DOHH2 (cell line): ENCODE measurements around the gene ACSM3.

ENCODE experiments used
- H3F3A ChIP-seq: fragments of 200-600 bp; sonication (generic), shearing (Covaris generic); 2 replicates; pipeline ENCODE4 v1.6.0; 2016; ENCODE audit warnings: antibody characterized with exemption, mild to moderate bottlenecking; ENCODE audit not compliant: control insufficient read depth, insufficient read depth
- H3K27ac ChIP-seq: fragments of 200-600 bp; sonication (generic); 2 replicates; pipeline ENCODE4 v1.5.1; 2014; ENCODE audit warnings: low read depth, mild to moderate bottlenecking, low read length, moderate library complexity
- H3K27me3 ChIP-seq: fragments of 200-600 bp; sonication (generic); 2 replicates; pipeline ENCODE4 v1.6.1; 2014; ENCODE audit warnings: mild to moderate bottlenecking, low read length, mixed read lengths; ENCODE audit not compliant: control insufficient read depth
- H3K36me3 ChIP-seq: fragments of 200-600 bp; sonication (generic); 2 replicates; pipeline ENCODE4 v1.6.1; 2014; ENCODE audit warnings: mild to moderate bottlenecking, low read length, moderate library complexity, mixed read lengths; ENCODE audit not compliant: control insufficient read depth
- H3K4me1 ChIP-seq: fragments of 200-600 bp; sonication (generic); 2 replicates; pipeline ENCODE4 v1.6.1; 2014; ENCODE audit warnings: mild to moderate bottlenecking, low read length, mixed read lengths; ENCODE audit not compliant: control insufficient read depth
- H3K4me2 ChIP-seq: fragments of 200-600 bp; sonication (generic); 2 replicates; pipeline ENCODE4 v1.6.0; 2014; ENCODE audit warnings: mild to moderate bottlenecking, low read length, moderate library complexity
- H3K4me3 ChIP-seq: fragments of 200-600 bp; sonication (generic); 2 replicates; pipeline ENCODE4 v1.5.1; 2014; ENCODE audit warnings: mild to moderate bottlenecking, low read length, mixed read lengths
- H3K79me2 ChIP-seq: fragments of 200-600 bp; sonication (generic); 2 replicates; pipeline ENCODE4 v1.6.1; 2014; ENCODE audit warnings: mild to moderate bottlenecking, low read length, mixed read lengths; ENCODE audit not compliant: control insufficient read depth
- H3K9me2 ChIP-seq: fragments of 200-600 bp; sonication (generic); replicated peaks from 2 replicates; pipeline ENCODE4 v1.6.1; 2014; ENCODE audit warnings: mild to moderate bottlenecking, low read length, mixed read lengths; ENCODE audit not compliant: control insufficient read depth
- H3K9me3 ChIP-seq: fragments of 200-600 bp; sonication (generic); 2 replicates; pipeline ENCODE4 v1.6.1; 2014; ENCODE audit warnings: antibody characterized with exemption, low read length, mixed read lengths; ENCODE audit not compliant: control insufficient read depth, insufficient read depth
- H4K20me1 ChIP-seq: fragments of 200-600 bp; sonication (generic); 2 replicates; pipeline ENCODE4 v1.6.0; 2014; ENCODE audit warnings: low read depth, mild to moderate bottlenecking, antibody characterized with exemption, low read length, moderate library complexity; ENCODE audit not compliant: control insufficient read depth, insufficient read depth
- CTCF ChIP-seq: fragments of 200-600 bp; sonication (generic); IDR thresholded peaks from one replicate; pipeline ENCODE4 v1.5.1; 2014; ENCODE audit warnings: antibody characterized with exemption, mild to moderate bottlenecking, low read depth, low read length; ENCODE audit not compliant: poor library complexity, severe bottlenecking
- EZH2phosphoT487 ChIP-seq: fragments of 200-600 bp; sonication (generic); IDR thresholded peaks from 2 replicates; pipeline ENCODE4 v1.6.1; 2017; ENCODE audit warnings: borderline replicate concordance, mild to moderate bottlenecking, antibody characterized with exemption, low read length, moderate library complexity, mixed read lengths

The ACSM3 gene

GRCh38 chr16:20807862-20808261 lies 44.0 kb downstream of the ACSM3 start:
- peaks cover 3% of the 10 kb centered on the region for H3K36me3 ChIP-seq
- peak overlapping the region; percentile 78 for H3K4me3 ChIP-seq
- peaks cover 19% of the 10 kb centered on the region for H3F3A ChIP-seq
- H4K20me1 ChIP-seq = no peaks in the 10 kb centered on the region
- H3K9me2 ChIP-seq = no peaks in the 10 kb centered on the region
- H3K27me3 ChIP-seq = no peaks in the 10 kb centered on the region
- H3K79me2 ChIP-seq = peaks cover 19% of the 10 kb centered on the region
- H3K9me3 ChIP-seq = no peaks in the 10 kb centered on the region
- H3K4me1 ChIP-seq = peaks cover 17% of the 10 kb centered on the region
- no peak for TF ChIP-seq EZH2phosphoT487
- no peak for TF ChIP-seq CTCF
- H3K27ac ChIP-seq = no peak overlapping the region
- peak overlapping the region; percentile 67 for H3K4me2 ChIP-seq

GRCh38 chr16:20811889-20812439 lies 48.1 kb downstream of the ACSM3 start:
- Histone ChIP-seq H3K4me2 (no peak overlapping the region), H3K9me3 (no peaks in the 10 kb centered on the region), H3K79me2 (peaks cover 14% of the 10 kb centered on the region), H3K27me3 (no peaks in the 10 kb centered on the region), H3K36me3 (peaks cover 17% of the 10 kb centered on the region), H3K27ac (no peak overlapping the region), H3K4me3 (no peak overlapping the region), H3K9me2 (no peaks in the 10 kb centered on the region), H3K4me1 (peaks cover 9% of the 10 kb centered on the region), H3F3A (0 out of 2 replicates have a peak, but pooled peaks cover 6% of the 10 kb centered on the region), H4K20me1 (no peaks in the 10 kb centered on the region)
- TF ChIP-seq CTCF = no peak
- no peak for TF ChIP-seq EZH2phosphoT487

GRCh38 chr16:20812510-20812909 lies 48.7 kb downstream of the ACSM3 start:
- H3K27ac ChIP-seq = no peak overlapping the region
- no peaks in the 10 kb centered on the region for H3K9me3 ChIP-seq
- H4K20me1 ChIP-seq = no peaks in the 10 kb centered on the region
- no peaks in the 10 kb centered on the region for H3K9me2 ChIP-seq
- H3K4me3 ChIP-seq = no peak overlapping the region
- 0 out of 2 replicates have a peak, but pooled peaks cover 5% of the 10 kb centered on the region for H3F3A ChIP-seq
- H3K36me3 ChIP-seq = peaks cover 17% of the 10 kb centered on the region
- H3K79me2 ChIP-seq = peaks cover 9% of the 10 kb centered on the region
- H3K4me1 ChIP-seq = peaks cover 8% of the 10 kb centered on the region
- H3K27me3 ChIP-seq = no peaks in the 10 kb centered on the region
- no peak overlapping the region for H3K4me2 ChIP-seq
- TF ChIP-seq EZH2phosphoT487 (no peak), CTCF (no peak)

- Histone ChIP-seq H3K4me1 (no peaks in the 10 kb centered on the region), H4K20me1 (no peaks in the 10 kb centered on the region), H3F3A (no peaks in the 10 kb centered on the region), H3K79me2 (no peaks in the 10 kb centered on the region), H3K4me3 (no peak overlapping the region), H3K9me3 (no peaks in the 10 kb centered on the region), H3K9me2 (no peaks in the 10 kb centered on the region), H3K27ac (no peak overlapping the region), H3K27me3 (no peaks in the 10 kb centered on the region), H3K4me2 (no peak overlapping the region), H3K36me3 (peaks cover 22% of the 10 kb centered on the region)
- TF ChIP-seq CTCF = no peak
- TF ChIP-seq EZH2phosphoT487 = no peak
Measured at GRCh38 chr16:20814784-20815183, 51.0 kb downstream of the ACSM3 start.
